Osteoblast (primary cell): Measurements from ENCODE around the gene CCNB3. TPM values are rescaled to one million over a fixed set of nuclear protein-coding genes. Genes with fewer than 3 reads are reported as not detected.

ENCODE experiments used
- DNase-seq: peaks from one replicate; pipeline ENCODE4 v3.0.0; 2011; ENCODE audit warnings: low spot score, mixed read lengths; ENCODE audit not compliant: insufficient read length; ENCODE audit errors: missing footprints
- H2AFZ ChIP-seq: 2 replicates; pipeline ENCODE4 v1.6.0; 2011; ENCODE audit warnings: mild to moderate bottlenecking, low read length
- H3K27ac ChIP-seq: 2 replicates; pipeline ENCODE4 v1.5.1; 2011; ENCODE audit warnings: mild to moderate bottlenecking, low read depth, low read length, moderate library complexity
- H3K27me3 ChIP-seq: 2 replicates; pipeline ENCODE4 v1.6.0; 2012; ENCODE audit warnings: mild to moderate bottlenecking, control low read depth, inconsistent platforms, low read length, moderate library complexity; ENCODE audit not compliant: insufficient read depth
- H3K36me3 ChIP-seq: 2 replicates; pipeline ENCODE4 v1.5.1; 2011; ENCODE audit warnings: mild to moderate bottlenecking, low read length, control low read depth, moderate library complexity; ENCODE audit not compliant: insufficient read depth
- H3K4me1 ChIP-seq: 2 replicates; pipeline ENCODE4 v1.5.1; 2011; ENCODE audit warnings: mild to moderate bottlenecking, low read length, control low read depth, moderate library complexity; ENCODE audit not compliant: insufficient read depth
- H3K4me2 ChIP-seq: 2 replicates; pipeline ENCODE4 v1.6.0; 2011; ENCODE audit warnings: mild to moderate bottlenecking, low read length; ENCODE audit not compliant: insufficient read depth
- H3K4me3 ChIP-seq: fragments of 200-600 bp; sonication (generic); 3 replicates; pipeline ENCODE4 v1.5.1; 2012; ENCODE audit warnings: mild to moderate bottlenecking, low read length, inconsistent platforms; ENCODE audit not compliant: insufficient read depth
- H3K79me2 ChIP-seq: 2 replicates; pipeline ENCODE4 v1.6.0; 2012; ENCODE audit warnings: mild to moderate bottlenecking, low read length, control low read depth, inconsistent platforms; ENCODE audit not compliant: insufficient read depth
- H3K9me3 ChIP-seq: 2 replicates; pipeline ENCODE4 v1.5.1; 2011; ENCODE audit warnings: low read depth, low read length, control low read depth
- H4K20me1 ChIP-seq: 2 replicates; pipeline ENCODE4 v1.6.0; 2012; ENCODE audit warnings: mild to moderate bottlenecking, low read length, control low read depth; ENCODE audit not compliant: insufficient read depth
- CTCF ChIP-seq: IDR thresholded peaks from 2 replicates; pipeline ENCODE4 v1.5.1; 2011; ENCODE audit warnings: mild to moderate bottlenecking, low read depth, low read length, moderate library complexity; ENCODE audit errors: extremely low read depth
- total RNA-seq: library from RNA; depleted of rRNA; stranded (reverse); fragments of >200 nt; gene quantifications from 2 replicates; pipeline ENCODE4 v1.2.3, GENCODE V29; 2012

The CCNB3 gene
- total RNA-seq, 1 donor: 0.36 TPM

DNA sequence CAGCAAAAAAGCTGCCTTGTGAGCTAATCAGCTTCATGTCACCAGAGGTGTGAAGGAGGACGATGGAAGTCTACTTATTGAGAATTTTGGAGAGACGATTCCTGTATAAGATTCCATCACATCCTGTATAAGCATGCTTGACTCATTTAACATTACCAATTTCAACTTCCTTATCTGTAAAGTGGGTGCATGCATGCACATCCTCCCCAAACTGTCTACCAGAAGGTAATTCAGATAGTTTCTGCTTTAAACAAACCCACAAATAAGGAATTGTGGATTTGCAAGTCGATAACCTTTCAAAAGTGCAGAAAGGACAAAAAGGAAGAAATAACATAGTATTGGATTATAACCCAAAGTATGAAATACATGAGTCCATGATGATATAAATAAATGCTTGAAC is 34.8 kb upstream of the CCNB3 start:
- Histone ChIP-seq H3K27me3 (peaks cover 9% of the 10 kb centered on the region), H3K9me3 (no peaks in the 10 kb centered on the region), H4K20me1 (no peaks in the 10 kb centered on the region)

GRCh38 chrX:50180073-50180940 is 24.3 kb upstream of the CCNB3 start:
- Histone ChIP-seq H3K27me3 (peaks cover 2% of the 10 kb centered on the region), H4K20me1 (no peaks in the 10 kb centered on the region), H3K79me2 (no peaks in the 10 kb centered on the region), H3K36me3 (no peaks in the 10 kb centered on the region), H3K4me3 (no peak overlapping the region), H3K27ac (no peak overlapping the region), H3K9me3 (no peaks in the 10 kb centered on the region), H3K4me2 (no peak overlapping the region), H3K4me1 (no peaks in the 10 kb centered on the region), H2AFZ (no peak overlapping the region)
- no peak for DNase-seq
- TF ChIP-seq CTCF: no peak

More for the DNA sequence above, 34.8 kb upstream of the CCNB3 start:
- Histone ChIP-seq H3K79me2 (no peaks in the 10 kb centered on the region), H3K36me3 (no peaks in the 10 kb centered on the region), H3K4me3 (no peak overlapping the region), H2AFZ (no peak overlapping the region), H3K4me1 (no peaks in the 10 kb centered on the region), H3K4me2 (no peak overlapping the region), H3K27ac (no peak overlapping the region)
- DNase-seq: no peak
- no peak for TF ChIP-seq CTCF

GRCh38 chrX:50183891-50184290 is 20.7 kb upstream of the CCNB3 start:
- Histone ChIP-seq H3K36me3 (no peaks in the 10 kb centered on the region), H3K27ac (no peak overlapping the region), H2AFZ (no peak overlapping the region), H3K79me2 (no peaks in the 10 kb centered on the region), H3K27me3 (peaks cover 8% of the 10 kb centered on the region), H3K4me1 (no peaks in the 10 kb centered on the region), H3K9me3 (no peaks in the 10 kb centered on the region), H3K4me2 (no peak overlapping the region), H4K20me1 (no peaks in the 10 kb centered on the region), H3K4me3 (no peak overlapping the region)
- DNase-seq: no peak
- no peak for TF ChIP-seq CTCF

- no peak for TF ChIP-seq CTCF
- H3K4me2 ChIP-seq: no peak overlapping the region
- no peaks in the 10 kb centered on the region for H4K20me1 ChIP-seq
- no peaks in the 10 kb centered on the region for H3K36me3 ChIP-seq
- H3K27ac ChIP-seq: no peak overlapping the region
- peaks cover 8% of the 10 kb centered on the region for H3K27me3 ChIP-seq
- H3K79me2 ChIP-seq: no peaks in the 10 kb centered on the region
- H2AFZ ChIP-seq: no peak overlapping the region
- no peaks in the 10 kb centered on the region for H3K4me1 ChIP-seq
- no peak for DNase-seq
- H3K4me3 ChIP-seq: no peak overlapping the region
- no peaks in the 10 kb centered on the region for H3K9me3 ChIP-seq
These were observed 15.5 kb upstream of the CCNB3 start for GRCh38 chrX:50188859-50189600.
